Measurements from ENCODE around the gene SDR39U1.

Gene SDR39U1

GRCh38 chr14:24440606-24441399 is 1.8 kb downstream of the SDR39U1 start:
- Histone ChIP-seq H3K27me3 (ENCODE audit: control insufficient read depth in 1 of 2, insufficient read depth in 2 of 2, low read length in 2 of 2) (no peaks in the 10 kb centered on the region), H3K4me3 (ENCODE audit: low read depth in 1 of 2, low read length in 2 of 2) (no peak overlapping the region), H3K4me1 (ENCODE audit: insufficient read depth, low read length) (peaks cover 41% of the 10 kb centered on the region), H3K9ac (ENCODE audit: low read length) (no peak overlapping the region), H3K27ac (ENCODE audit: low read depth, low read length) (no peak overlapping the region), H3K9me3 (ENCODE audit: low read length) (no peaks in the 10 kb centered on the region), H3K36me3 (ENCODE audit: insufficient read depth, low read length) (peaks cover 51% of the 10 kb centered on the region)

GRCh38 chr14:24439830-24440605 is 2.6 kb downstream of the SDR39U1 start:
- H3K27me3 ChIP-seq (ENCODE audit: control insufficient read depth in 1 of 2, insufficient read depth in 2 of 2, low read length in 2 of 2), result no peaks in the 10 kb centered on the region
- H3K27ac ChIP-seq (ENCODE audit: low read depth, low read length), result no peak overlapping the region
- peaks cover 41% of the 10 kb centered on the region for H3K4me1 ChIP-seq (ENCODE audit: insufficient read depth, low read length)
- H3K36me3 ChIP-seq (ENCODE audit: insufficient read depth, low read length), result peaks cover 55% of the 10 kb centered on the region
- H3K9ac ChIP-seq (ENCODE audit: low read length), result no peak overlapping the region
- no peaks in the 10 kb centered on the region for H3K9me3 ChIP-seq (ENCODE audit: low read length)
- no peak overlapping the region for H3K4me3 ChIP-seq (ENCODE audit: low read depth in 1 of 2, low read length in 2 of 2)

- Histone ChIP-seq H3K27me3 (ENCODE audit: control insufficient read depth in 1 of 2, insufficient read depth in 2 of 2, low read length in 2 of 2) (no peaks in the 10 kb centered on the region), H3K4me3 (ENCODE audit: low read depth in 1 of 2, low read length in 2 of 2) (no peak overlapping the region), H3K9ac (ENCODE audit: low read length) (no peak overlapping the region), H3K9me3 (ENCODE audit: low read length) (no peaks in the 10 kb centered on the region), H3K36me3 (ENCODE audit: insufficient read depth, low read length) (peaks cover 55% of the 10 kb centered on the region), H3K4me1 (ENCODE audit: insufficient read depth, low read length) (peaks cover 41% of the 10 kb centered on the region), H3K27ac (ENCODE audit: low read depth, low read length) (no peak overlapping the region)
These were observed 3.3 kb downstream of the SDR39U1 start for GRCh38 chr14:24439257-24439656.

GRCh38 chr14:24438223-24439097 is 4.1 kb downstream of the SDR39U1 start:
- H3K4me1 ChIP-seq (ENCODE audit: insufficient read depth, low read length), result peaks cover 38% of the 10 kb centered on the region
- H3K27me3 ChIP-seq (ENCODE audit: control insufficient read depth in 1 of 2, insufficient read depth in 2 of 2, low read length in 2 of 2), result no peaks in the 10 kb centered on the region
- no peak overlapping the region for H3K9ac ChIP-seq (ENCODE audit: low read length)
- no peak overlapping the region for H3K4me3 ChIP-seq (ENCODE audit: low read depth in 1 of 2, low read length in 2 of 2)
- peaks cover 56% of the 10 kb centered on the region for H3K36me3 ChIP-seq (ENCODE audit: insufficient read depth, low read length)
- H3K9me3 ChIP-seq (ENCODE audit: low read length), result no peaks in the 10 kb centered on the region
- H3K27ac ChIP-seq (ENCODE audit: low read depth, low read length), result no peak overlapping the region

GRCh38 chr14:24437736-24438067 is 4.9 kb downstream of the SDR39U1 start:
- Histone ChIP-seq H3K27ac (ENCODE audit: low read depth, low read length) (no peak overlapping the region), H3K27me3 (ENCODE audit: control insufficient read depth in 1 of 2, insufficient read depth in 2 of 2, low read length in 2 of 2) (no peaks in the 10 kb centered on the region), H3K36me3 (ENCODE audit: insufficient read depth, low read length) (peaks cover 63% of the 10 kb centered on the region), H3K4me1 (ENCODE audit: insufficient read depth, low read length) (peaks cover 34% of the 10 kb centered on the region), H3K9ac (ENCODE audit: low read length) (no peak overlapping the region), H3K9me3 (ENCODE audit: low read length) (no peaks in the 10 kb centered on the region), H3K4me3 (ENCODE audit: low read depth in 1 of 2, low read length in 2 of 2) (no peak overlapping the region)

- peaks cover 68% of the 10 kb centered on the region for H3K36me3 ChIP-seq (ENCODE audit: insufficient read depth, low read length)
- H3K27ac ChIP-seq (ENCODE audit: low read depth, low read length), result peak overlapping the region; percentile 53
- H3K4me3 ChIP-seq (ENCODE audit: low read depth in 1 of 2, low read length in 2 of 2), result no peak overlapping the region
- no peaks in the 10 kb centered on the region for H3K9me3 ChIP-seq (ENCODE audit: low read length)
- no peaks in the 10 kb centered on the region for H3K27me3 ChIP-seq (ENCODE audit: control insufficient read depth in 1 of 2, insufficient read depth in 2 of 2, low read length in 2 of 2)
- H3K4me1 ChIP-seq (ENCODE audit: insufficient read depth, low read length), result peaks cover 34% of the 10 kb centered on the region
- no peak overlapping the region for H3K9ac ChIP-seq (ENCODE audit: low read length)
These were observed 5.4 kb downstream of the SDR39U1 start for GRCh38 chr14:24437020-24437735.

- Histone ChIP-seq H3K27ac (ENCODE audit: low read depth, low read length) (peak overlapping the region; percentile 53), H3K27me3 (ENCODE audit: control insufficient read depth in 1 of 2, insufficient read depth in 2 of 2, low read length in 2 of 2) (no peaks in the 10 kb centered on the region), H3K9me3 (ENCODE audit: low read length) (no peaks in the 10 kb centered on the region), H3K4me1 (ENCODE audit: insufficient read depth, low read length) (peaks cover 35% of the 10 kb centered on the region), H3K36me3 (ENCODE audit: insufficient read depth, low read length) (peaks cover 75% of the 10 kb centered on the region), H3K4me3 (ENCODE audit: low read depth in 1 of 2, low read length in 2 of 2) (no peak overlapping the region), H3K9ac (ENCODE audit: low read length) (peak overlapping the region; percentile 20)
These were observed 6.1 kb downstream of the SDR39U1 start for GRCh38 chr14:24436355-24437019.

- Histone ChIP-seq H3K9ac (ENCODE audit: low read length) (no peak overlapping the region), H3K4me1 (ENCODE audit: insufficient read depth, low read length) (peaks cover 35% of the 10 kb centered on the region), H3K9me3 (ENCODE audit: low read length) (no peaks in the 10 kb centered on the region), H3K36me3 (ENCODE audit: insufficient read depth, low read length) (peaks cover 77% of the 10 kb centered on the region), H3K27me3 (ENCODE audit: control insufficient read depth in 1 of 2, insufficient read depth in 2 of 2, low read length in 2 of 2) (no peaks in the 10 kb centered on the region), H3K4me3 (ENCODE audit: low read depth in 1 of 2, low read length in 2 of 2) (no peak overlapping the region), H3K27ac (ENCODE audit: low read depth, low read length) (peak overlapping the region; percentile 53)
These were observed 6.6 kb downstream of the SDR39U1 start for GRCh38 chr14:24435998-24436354.

- no peaks in the 10 kb centered on the region for H3K27me3 ChIP-seq (ENCODE audit: control insufficient read depth in 1 of 2, insufficient read depth in 2 of 2, low read length in 2 of 2)
- no peaks in the 10 kb centered on the region for H3K9me3 ChIP-seq (ENCODE audit: low read length)
- no peak overlapping the region for H3K27ac ChIP-seq (ENCODE audit: low read depth, low read length)
- peaks cover 72% of the 10 kb centered on the region for H3K36me3 ChIP-seq (ENCODE audit: insufficient read depth, low read length)
- H3K9ac ChIP-seq (ENCODE audit: low read length), result no peak overlapping the region
- no peak overlapping the region for H3K4me3 ChIP-seq (ENCODE audit: low read depth in 1 of 2, low read length in 2 of 2)
- peaks cover 31% of the 10 kb centered on the region for H3K4me1 ChIP-seq (ENCODE audit: insufficient read depth, low read length)
These were observed 7.3 kb downstream of the SDR39U1 start for GRCh38 chr14:24435192-24435810.

GRCh38 chr14:24434676-24435075 is 7.9 kb downstream of the SDR39U1 start:
- peaks cover 29% of the 10 kb centered on the region for H3K4me1 ChIP-seq (ENCODE audit: insufficient read depth, low read length)
- no peak overlapping the region for H3K27ac ChIP-seq (ENCODE audit: low read depth, low read length)
- no peaks in the 10 kb centered on the region for H3K27me3 ChIP-seq (ENCODE audit: control insufficient read depth in 1 of 2, insufficient read depth in 2 of 2, low read length in 2 of 2)

More at GRCh38 chr14:24434676-24435075, 7.9 kb downstream of the SDR39U1 start:
- Histone ChIP-seq H3K4me3 (ENCODE audit: low read depth in 1 of 2, low read length in 2 of 2) (no peak overlapping the region), H3K36me3 (ENCODE audit: insufficient read depth, low read length) (peaks cover 66% of the 10 kb centered on the region), H3K9me3 (ENCODE audit: low read length) (no peaks in the 10 kb centered on the region), H3K9ac (ENCODE audit: low read length) (no peak overlapping the region)

Data from muscle layer of colon (tissue), 2 donors.